NCI-H748 treated with DMSO at 0.1 percent for 48 hours (cell line): ENCODE results near the gene BMPER.

ENCODE experiments used
- DNase-seq: peaks from one replicate; lab custom pipeline; 2025; lab: John Stamatoyannopoulos, UW

The BMPER gene

DNA sequence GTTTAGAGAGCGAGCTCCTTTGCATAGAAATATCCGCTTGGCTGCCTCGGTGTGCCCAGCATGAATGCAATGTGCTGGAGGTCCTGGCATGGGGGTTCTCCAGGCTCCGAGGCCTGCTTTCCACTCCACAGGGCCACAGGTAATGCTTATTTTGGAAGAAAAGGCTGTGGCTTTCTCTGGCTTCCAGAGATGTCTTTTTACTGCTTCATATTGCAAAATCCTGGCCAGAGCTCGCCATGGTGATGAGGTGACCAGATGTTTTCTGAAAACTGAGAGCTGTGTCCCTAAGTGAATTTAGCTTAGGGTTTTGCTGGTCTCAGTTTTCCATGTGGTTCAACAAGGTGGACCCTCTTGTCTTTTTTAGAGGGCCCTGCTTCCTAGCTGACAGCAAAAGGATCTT lies 65.2 kb downstream of the BMPER start:
- no peak for DNase-seq

DNA sequence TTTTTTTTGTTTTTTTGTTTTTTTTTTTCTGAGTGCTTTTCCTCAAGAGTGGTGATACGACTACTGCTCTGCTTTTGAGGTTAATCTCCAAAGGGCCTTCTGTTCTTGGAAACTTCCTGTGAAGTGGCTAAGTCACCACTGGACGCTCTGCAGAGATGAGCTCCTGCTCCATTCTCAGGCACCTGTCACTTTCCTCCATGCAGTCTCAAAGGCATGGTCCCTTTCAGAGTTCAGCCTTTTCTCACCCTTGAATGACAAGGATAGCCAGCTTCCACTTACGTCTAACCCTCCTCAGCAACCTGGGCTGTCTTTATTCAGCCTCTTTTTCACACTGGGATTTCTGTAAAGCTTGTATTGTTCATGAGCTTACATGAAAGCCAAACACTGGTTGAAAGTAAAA lies 65.8 kb downstream of the BMPER start:
- DNase-seq: no peak

DNA sequence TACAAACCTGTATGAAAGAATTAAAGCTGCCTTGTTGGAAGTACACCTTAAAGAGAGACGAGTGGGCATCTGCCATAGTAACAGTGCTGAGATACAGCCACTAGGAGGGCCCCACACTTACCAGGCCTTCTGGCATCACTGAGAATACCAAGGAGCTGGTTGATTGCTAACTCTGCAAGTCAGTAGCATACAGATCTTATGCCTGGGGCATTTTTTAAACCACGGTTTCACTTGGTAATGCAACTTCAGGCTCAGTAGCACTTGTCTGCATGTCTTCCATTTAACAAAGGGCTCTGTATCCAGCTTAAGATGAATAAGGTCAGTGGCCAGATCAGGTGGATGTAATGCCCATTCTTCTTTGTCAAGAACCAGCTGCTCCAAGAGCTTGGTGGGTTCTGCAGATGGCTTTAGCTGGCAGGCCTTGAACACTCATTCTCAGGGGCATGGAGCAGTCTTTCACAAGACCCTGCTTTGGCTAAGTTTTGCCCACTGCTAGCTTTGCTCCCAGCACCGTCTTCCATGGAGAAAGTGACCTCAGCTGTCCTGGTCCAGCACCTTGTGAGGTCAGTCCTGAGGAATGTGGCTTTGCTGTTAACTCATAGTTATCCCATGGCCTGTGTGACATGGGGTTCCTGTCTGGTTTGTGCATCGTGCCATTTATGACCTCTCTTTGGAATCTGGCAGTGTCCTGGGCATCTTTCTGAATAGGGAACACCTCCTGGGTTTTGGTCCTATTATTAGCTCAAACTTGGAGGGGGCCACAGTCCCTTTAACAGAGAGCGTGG lies 68.1 kb downstream of the BMPER start:
- no peak for DNase-seq

DNA sequence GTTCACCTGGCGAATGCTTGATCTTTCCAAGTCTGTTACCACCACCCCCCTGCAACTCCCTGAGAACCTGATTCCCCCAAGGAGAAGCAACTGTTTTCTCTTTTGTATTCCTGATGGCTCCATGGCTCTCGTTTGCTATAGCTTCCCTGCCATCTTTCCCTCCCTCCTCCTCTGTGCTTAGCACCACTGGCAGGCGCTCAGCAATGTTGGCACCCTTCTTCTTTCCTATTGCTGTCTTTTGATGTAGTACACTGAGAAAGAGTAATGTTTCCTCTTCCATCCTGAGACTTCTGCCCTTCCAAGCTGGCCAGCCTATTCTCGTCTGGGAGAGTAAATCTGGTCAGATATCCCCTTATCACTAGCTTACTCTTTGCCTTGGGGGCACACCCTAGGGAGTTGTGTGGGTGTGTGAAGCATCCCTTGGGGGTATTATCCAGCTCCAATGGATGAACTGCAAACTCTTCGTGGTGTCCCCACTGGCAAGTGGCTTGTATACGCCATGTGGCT lies 74.0 kb downstream of the BMPER start:
- DNase-seq: no peak

DNA sequence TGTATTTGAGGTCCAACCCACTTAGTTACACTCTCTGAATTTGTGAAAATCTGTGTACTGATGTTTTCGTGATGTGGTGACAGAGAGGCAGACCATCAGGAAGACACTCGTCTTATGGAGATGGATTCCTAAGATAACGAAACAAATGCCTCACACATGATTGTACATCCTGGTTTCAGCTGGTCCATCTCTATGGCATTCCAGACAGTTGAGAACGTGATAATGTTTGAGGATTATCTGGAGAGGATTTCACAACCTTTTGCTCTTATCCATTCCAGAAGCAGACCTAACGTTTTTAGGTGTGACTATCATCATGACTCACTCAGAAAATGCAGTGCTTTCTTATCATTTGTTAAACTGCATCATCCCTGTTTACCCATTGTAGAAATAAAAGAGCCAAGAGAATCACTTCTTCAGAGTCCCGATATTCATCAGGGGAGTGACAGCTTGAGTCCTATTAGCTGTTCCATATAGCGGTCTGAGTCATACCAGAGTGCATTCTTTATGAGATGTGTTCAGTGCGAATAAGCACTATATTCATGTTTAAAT lies 74.5 kb downstream of the BMPER start:
- DNase-seq: no peak

DNA sequence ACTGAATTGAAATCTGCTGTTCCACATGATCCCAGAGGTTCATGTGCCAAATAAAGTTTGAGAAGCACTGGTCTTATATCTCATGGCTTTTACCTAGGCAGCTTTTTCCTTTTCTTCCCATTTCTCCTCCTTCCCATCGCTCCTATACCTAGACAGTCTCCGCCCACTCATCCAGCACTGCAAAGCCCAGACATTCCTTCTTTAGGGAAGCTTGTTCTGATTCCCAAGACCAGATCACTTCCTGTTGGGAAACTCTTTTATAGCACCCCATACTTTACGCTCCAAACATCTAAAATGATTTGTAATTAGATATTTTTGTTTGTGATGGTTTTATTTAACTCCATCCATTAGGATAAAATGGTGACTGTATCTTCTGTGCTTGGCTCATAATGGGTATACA lies 75.9 kb downstream of the BMPER start:
- no peak for DNase-seq

DNA sequence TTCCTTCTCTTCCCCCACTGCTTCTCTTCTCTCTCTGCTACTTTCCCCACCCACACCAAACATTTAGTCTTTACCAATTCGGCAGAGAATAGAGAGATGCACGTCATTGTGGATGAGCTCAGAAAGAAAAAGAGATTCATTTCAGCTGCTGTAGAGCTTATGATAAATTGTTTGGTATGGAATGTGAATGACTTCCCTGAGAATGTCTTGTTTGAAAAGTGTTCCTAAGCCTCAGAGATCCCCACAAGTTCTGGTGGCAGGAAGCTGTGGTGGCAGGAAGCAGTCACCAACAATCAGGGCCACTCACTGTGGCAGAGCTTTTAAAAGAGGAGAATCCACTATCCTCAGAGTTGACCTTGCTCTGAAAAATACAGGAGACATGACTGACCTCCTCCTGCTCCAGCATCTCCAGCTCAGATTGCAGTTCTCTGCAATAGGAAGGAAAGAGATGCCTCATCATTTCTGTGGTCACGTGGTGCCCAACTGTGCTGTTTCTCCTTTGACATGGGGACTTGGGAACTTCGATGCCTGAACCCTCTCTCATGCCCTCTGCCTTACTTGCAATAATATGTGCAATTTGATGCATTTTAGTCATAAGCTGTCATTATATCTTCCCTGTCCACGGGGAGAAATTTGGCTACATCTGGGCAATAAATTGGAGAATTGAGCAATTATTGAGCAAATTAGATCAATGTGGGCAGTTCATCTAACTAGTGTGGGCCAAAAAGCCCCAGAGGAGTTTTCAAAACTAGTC lies 76.5 kb downstream of the BMPER start:
- DNase-seq: no peak

DNA sequence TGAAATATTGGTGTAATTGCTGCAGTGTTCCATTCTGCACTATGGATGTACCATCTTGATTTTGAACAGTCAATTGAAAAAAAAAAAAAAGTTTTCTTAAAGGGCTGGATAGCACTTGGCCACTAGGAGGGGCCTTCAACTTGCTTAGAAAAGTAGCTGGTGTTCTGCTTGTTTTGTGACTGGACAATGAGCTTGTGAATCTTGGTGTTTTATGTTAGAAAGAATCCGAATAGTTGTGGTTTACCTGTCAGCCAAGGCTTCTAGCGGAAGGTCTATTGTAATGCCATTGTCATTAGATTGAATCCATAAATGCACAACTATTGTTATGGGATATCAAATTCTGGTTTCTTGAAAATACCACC lies 77.1 kb downstream of the BMPER start:
- DNase-seq: no peak

DNA sequence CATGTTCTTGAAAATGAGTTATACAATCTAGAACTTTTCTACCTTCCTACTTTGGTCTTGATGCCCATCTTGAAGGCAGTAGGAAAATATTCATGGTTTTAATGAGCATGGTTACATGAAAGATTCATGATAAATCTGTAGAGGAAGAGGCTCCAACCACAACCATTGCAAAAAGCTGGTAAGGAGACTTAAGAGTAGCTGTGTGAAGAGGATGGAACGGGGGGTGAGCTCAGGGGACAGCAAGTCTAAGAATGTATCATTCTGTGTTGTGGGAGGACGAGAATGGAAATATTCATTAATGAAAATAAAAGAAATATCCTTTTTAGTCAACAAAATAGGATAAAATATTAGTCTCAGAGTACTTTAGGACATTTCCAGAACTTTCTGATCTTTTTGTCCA lies 81.1 kb downstream of the BMPER start:
- no peak for DNase-seq

DNA sequence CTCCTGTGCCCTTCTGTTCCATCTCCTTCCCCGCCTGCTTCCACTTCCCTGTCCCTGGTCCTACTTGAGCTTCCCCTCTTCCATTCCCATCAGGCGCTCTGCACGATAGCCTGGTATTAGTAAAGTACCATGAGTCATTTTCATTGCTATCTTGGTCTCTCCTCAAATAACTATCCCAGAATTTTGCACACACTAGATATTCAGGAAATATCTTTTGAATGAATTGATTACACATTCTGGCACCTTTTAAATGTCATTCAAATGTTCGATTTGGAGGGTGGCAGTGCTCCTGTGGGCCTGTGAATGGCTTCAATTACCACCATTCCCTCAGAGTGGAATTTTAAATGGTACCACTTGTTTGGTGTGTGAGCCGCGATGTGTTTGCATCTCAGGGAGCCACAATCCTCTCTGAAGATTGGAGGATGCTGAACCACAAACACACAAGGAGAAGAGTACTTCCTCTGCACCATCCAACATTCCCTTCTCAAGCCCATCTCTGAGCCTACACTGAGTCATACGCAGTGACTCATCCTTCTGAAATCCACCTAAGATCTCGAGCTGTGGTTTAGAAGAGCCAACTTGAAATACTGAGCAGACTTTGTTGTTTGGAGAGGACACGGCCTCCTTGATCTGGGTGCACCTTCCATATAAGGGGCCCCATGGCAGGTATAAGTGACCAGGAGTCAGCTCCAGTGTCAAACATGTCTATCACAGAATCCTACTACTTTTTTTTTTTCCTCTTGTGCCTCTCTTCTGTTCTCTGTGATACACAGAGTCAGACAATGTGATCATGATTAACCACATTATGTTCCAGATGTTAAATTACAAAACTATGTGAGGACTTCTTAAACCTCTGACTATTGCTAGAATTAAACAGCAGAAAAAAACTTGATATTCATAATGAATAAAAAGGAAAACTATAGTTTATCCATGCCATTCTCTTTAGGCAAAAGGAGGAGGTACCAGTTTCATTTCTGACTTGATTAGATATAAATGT lies 81.9 kb downstream of the BMPER start:
- no peak for DNase-seq

DNA sequence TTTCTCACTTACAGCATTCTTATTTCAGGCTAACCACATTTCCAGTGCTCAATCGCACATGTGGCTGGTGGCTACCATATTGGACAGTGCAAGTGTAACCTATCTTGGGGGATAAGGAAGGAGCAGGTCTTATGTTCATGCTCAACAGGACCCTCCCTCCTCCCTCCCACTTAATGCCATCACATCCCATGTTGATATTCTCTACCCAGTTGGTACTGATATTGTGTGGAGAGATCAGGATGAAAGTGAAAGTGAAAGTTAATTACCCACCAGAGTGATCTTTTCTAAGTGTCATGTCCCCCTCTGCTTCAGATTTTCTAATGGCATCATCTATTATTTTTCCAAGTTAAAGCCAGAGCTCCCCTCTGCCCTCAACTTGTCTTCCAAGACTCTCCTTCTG lies 91.6 kb downstream of the BMPER start:
- DNase-seq: no peak

DNA sequence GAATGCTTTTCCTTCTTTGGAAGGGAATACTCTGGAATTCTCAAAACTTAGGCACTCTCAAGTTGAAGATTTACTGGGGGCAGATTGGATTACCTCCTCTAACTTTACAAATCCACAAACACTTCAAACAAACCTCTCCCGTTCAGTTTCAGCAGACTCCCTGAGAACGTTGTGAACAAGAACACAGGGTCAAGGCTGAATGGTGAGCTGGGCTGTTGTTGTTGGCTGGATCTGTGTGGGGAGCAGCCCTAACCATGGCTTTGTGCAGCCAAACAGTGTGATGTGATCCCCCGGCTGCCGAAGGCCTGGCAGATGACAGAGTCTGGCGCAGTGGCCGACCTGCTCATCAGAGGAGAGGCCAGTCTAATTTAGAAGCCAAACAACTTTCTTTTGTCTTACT lies 93.1 kb downstream of the BMPER start:
- DNase-seq: no peak

DNA sequence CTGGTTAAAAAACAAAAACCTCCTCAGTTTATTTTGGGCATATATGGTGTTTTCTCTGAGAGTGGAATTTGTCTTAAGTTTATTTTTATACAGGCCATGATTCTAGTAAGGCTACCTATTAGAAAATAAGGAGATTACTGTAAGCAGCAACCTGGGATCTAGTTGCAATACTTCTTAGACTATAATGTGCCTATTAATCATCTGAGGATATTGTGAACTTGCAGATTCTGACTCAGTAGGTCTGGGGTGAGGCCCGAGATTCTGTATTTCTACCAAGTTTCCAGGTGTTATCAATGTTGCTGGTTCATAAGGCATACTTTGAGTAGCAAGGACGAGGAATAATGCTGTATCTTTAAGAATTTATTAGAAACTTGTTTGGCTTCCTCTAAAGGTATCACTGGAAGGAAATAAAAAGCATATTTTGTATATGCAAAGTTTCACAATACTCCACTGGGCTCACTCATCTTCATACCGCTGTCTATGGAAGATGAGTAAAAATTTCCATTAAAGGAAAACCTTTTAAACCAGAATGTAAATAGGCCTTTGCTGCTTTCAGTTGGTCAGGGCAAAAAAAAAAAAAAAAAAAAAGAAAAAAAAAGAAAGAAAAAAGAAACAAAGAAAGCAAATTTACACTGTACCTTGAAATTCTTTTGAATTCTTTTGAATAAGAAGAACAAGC lies 105.8 kb downstream of the BMPER start:
- DNase-seq: no peak

DNA sequence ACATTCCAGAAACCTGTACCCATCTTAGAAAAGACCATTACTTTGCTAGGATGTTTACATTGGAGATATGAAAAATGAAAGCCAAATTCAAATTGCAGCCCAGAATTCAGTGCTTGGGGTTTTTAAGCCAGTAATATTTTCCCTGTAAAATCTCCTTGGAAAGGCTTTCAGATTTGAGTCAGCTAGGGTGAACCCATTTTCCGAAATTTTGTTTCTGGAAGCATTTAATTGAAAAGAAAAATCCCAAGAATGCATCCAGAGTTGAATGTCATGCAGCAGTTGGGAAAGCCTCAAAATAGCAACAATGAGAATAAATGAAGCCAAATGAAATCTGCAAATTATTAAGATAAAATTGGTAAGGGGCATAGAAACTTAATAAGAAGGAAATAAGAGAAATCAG lies 106.4 kb downstream of the BMPER start:
- no peak for DNase-seq

DNA sequence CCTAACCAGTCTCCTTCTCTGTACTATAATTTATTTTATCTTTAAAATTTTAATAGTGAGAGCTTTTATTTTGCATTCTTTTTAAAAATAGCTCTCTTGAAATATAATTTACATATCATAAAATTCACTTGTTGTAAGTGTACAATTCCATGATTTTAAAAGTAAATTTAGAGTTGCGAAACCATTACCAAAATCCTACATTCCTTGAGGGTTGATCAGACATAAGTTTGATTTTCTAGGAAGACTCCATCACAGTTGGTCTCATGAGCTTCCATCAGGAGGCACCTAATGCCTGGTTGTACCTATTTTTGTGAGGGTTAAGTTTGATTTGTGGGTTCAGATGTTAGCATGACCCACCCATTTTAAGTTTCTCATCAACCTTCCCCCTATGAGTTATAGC lies 108.1 kb downstream of the BMPER start:
- no peak for DNase-seq

DNA sequence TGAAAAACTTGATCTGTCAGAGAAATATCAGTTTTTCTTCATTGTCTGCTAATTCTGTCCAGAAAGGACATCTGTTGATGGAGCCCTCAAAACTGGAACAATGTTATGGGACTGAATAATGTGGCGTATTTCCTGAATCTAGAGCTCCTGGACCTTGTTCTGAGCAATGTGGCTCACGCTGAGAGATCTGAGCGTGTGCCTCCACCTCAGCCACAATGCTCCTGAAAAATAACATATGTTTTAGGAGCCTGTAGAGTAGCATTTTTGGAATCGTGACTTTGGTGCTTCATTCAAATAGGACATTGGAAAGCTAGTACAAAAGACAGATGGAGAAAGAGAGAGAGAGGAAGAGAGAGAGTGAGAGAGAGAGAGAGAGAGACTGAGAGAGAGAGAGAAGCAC lies 110.3 kb downstream of the BMPER start:
- no peak for DNase-seq

DNA sequence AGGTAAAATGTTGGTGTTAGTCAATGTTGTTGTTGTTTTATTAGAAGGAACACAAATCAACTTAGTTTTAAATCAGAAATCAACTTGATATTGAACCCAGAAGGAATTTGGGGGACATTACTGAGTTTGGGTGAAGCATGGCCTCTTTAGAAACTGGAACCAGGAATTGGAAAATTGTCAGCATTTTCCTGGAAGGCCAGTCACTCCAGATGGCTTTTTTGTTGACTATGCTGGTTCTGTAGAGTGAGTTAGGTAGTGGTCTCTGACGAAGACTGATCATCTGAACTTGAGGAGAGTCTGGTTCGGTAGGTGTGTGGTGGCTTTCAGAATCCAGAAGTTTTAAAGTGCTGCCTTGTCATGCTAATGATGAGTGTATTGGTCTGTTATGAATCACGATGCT lies 111.5 kb downstream of the BMPER start:
- no peak for DNase-seq

DNA sequence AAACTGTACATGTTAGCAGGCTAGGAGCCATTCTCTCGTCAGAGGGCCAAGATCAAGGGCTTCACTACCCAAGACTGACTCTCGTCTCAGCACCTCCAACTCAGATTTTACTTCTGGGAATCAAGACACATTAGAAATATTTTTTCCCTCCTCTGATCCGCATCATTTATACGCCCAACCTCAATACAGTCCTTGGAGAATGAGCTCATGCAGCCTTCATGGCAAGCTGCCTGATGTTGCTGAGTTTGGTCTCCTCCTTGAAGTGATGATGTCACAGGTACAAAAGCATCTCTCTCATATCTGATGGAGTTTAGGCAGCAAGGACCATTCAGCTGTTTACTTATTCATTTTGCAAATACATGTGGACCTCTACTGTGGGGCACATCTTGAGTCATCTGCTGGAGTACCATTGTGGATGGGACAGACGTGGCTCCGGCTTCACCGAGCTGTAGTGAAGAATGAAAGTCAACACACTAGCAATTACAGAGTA lies 114.0 kb downstream of the BMPER start:
- DNase-seq: no peak

DNA sequence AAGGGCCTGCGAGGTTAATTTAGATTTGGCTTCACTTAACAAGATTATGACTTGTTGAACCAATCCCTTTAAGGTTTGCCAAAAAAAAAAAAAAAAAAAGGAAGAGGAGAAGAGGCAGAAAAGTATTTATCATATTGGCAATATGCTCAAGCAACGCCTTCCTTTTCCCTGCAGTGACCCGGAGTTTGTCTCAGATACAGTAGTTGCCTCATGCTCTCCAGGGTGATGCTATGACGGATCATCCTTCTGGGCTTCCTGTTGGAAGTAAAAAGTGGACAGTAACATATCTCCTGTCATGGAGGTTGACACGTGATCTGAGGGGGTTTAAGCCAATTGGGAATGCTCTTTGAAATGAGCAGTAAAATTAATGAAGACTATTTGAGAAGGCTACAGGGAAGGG lies 117.3 kb downstream of the BMPER start:
- no peak for DNase-seq

DNA sequence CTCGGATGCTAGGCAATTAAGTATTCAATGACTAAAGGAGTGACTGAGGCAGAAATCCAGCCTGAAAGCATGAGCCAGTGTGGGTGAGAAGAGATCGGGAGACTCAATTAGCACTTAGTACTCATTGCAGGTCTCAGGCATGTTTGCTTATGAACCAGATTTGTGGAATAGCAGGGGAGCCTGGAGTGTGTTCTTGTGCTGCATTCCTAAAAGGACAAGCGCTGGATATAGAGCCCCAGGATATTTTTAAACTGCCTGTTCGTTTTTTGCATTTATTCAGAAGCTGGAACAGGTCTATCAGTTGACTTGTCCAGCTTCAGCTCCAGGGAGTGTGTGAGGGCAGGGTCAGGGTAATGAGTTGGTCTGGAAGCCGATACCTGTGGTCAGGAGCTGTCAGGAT lies 120.3 kb downstream of the BMPER start:
- DNase-seq: no peak

DNA sequence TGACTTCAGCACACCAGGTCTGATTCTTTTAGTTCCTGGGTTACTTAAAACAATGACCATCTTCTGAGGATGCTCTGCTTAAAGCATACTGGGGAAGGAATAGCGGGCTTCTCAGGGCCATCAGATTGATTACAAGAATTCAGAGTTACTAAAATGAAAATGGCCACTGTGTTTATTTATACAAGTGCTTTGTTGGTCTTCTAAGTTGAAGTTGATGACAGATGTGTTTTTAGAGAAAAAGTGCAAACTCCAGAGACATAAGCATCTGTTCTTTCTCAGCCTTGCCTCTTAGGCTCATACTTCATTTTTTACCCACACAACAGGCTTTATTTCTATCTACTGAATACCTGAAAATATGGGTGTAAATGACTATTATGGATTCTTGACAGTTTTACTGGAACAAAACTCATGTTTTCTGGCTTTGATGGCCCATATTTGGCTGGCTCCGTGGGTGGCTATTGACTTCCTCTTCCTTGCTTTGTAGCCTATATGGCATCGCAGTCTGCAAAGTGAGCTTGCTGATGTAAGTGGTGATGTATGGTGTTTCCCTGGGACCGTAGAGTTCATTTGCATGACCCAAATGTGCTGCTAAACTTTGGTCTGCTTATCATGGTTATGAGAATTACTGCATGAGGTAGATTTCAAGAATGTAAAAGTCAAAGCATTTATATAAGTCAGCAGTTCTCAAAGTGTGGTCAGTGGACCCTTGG lies 121.3 kb downstream of the BMPER start:
- DNase-seq: no peak
